HG03135 (cell line): Measurements from ENCODE around the gene CLCF1.
A peak's percentile ranks its signal among the peaks of the same experiment; 100 is the strongest.

Source experiments
- ATAC-seq: cut with Tn5 transposase; IDR thresholded peaks from one replicate; pipeline ENCODE4 v1.9.1; 2021; ENCODE audit warnings: mild to moderate bottlenecking, moderate library complexity; ENCODE audit not compliant: unreplicated experiment

Gene CLCF1

GRCh38 chr11:67372993-67373647, at the start of gene CLCF1:
CLCF1 (minus strand) TSS chr11:67373598; CDS start chr11:67373539, 59 bp downstream.
- no peak for ATAC-seq

- no peak for ATAC-seq
Observed at GRCh38 chr11:67422891-67423290, 49.5 kb upstream of the CLCF1 start.

- ATAC-seq, result no peak
Observed at GRCh38 chr11:67421430-67422031, 48.1 kb upstream of the CLCF1 start.

DNA sequence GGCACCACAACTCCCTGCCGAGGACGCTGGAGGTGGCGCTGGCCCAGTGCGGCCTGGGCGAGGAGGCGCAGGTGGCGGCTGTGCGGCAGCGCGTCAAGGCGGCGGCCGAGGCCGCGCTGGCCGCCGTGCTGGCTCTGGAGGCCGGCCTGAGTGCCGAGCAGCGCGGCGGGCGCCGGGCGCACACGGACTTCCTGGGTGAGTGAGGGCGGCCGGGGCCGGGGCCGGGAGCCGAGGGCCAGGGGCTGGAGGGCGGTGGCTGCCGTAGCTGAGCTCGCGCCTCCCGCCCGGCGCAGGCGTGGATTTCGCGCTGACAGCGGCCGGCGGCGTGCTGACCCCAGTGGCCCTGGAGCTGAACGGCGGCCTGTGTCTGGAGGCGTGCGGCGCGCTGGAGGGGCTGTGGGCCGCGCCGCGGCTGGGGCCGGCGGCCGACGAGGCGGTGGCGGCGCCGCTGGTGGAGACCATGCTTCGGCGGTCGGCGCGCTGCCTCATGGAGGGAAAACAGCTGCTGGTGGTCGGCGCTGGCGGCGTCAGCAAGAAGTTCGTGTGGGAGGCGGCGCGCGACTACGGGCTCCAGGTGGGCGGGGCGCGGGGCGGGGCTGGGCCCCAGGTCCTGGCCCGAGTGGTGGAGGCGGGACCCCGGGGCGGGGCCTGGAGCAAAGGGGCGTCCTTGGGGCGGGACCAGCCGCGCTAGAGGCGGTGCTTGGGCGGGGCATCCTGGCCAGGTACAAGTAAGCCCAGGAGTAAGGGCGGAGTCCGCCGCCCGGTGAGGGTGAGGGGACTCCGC, 47.4 kb upstream of the CLCF1 start:
- ATAC-seq, result peak; percentile 71

GRCh38 chr11:67420147-67420645, 46.8 kb upstream of the CLCF1 start:
- ATAC-seq, result no peak

DNA sequence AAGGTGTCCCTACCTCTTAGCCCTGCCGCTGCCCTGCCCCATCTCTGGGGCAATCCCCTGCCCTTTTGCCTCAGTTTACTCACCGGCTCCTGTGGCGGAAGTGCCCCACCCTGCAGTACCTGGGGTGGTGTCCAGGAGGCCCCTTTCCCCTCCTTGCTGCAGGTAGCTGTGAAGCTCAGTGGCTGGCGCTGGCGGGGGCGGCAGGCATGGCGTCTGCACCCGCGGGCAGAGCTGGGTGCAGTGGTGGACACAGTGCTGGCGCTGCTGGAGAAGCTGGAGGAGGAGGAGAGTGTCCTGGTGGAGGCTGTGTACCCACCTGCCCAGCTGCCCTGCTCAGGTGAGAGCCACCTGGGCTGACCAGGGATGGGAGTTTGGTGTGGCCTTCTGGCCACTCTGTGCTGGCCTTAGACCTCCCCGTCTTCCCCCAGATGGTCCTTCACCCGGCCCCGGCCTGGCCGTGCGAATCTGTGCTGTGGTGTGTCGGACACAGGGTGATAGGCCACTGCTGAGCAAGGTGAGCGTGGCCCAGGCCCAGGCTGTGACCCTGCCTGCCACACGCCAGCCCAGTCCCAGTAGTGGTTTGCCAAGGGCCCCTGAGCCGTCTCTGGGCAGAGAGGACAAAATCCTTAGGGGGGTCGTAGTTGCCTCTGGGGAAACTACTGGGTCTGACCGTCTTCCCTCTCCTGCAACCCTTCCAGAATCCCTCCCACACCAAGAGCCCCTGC, 46.1 kb upstream of the CLCF1 start:
- no peak for ATAC-seq

GRCh38 chr11:67418476-67419281, 45.3 kb upstream of the CLCF1 start:
- no peak for ATAC-seq

GRCh38 chr11:67417425-67417824, 44.0 kb upstream of the CLCF1 start:
- no peak for ATAC-seq

GRCh38 chr11:67416416-67417335, 43.3 kb upstream of the CLCF1 start:
- ATAC-seq, result no peak

GRCh38 chr11:67415501-67416304, 42.3 kb upstream of the CLCF1 start, which contains the start of gene CARNS1:
CARNS1 (plus strand) TSS chr11:67415678; CDS start chr11:67416200, 522 bp downstream.
- no peak for ATAC-seq

- no peak for ATAC-seq
Observed at GRCh38 chr11:67413266-67413849, 40.0 kb upstream of the CLCF1 start.

GRCh38 chr11:67412495-67413179, 39.2 kb upstream of the CLCF1 start:
- ATAC-seq, result no peak

DNA sequence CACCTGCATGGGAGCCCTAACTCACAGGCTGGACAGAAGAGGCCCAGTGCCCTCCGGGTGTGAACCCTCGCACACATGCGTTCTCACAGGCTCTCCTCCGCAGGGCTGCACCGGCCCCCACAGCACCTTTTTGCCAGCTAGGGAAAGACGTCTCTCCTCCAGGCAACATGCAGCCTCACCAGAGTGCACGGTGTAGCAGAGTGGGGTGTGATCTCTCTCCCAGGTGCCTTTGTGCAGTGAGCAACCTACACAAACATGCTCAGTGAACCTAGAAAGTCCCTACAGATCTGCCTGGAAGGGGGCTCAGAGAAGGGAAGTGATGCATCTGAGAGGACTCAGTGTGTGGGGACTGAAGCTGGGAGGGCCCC, 38.4 kb upstream of the CLCF1 start:
- ATAC-seq, result no peak

GRCh38 chr11:67410984-67411784, 37.8 kb upstream of the CLCF1 start:
- ATAC-seq, result no peak

DNA sequence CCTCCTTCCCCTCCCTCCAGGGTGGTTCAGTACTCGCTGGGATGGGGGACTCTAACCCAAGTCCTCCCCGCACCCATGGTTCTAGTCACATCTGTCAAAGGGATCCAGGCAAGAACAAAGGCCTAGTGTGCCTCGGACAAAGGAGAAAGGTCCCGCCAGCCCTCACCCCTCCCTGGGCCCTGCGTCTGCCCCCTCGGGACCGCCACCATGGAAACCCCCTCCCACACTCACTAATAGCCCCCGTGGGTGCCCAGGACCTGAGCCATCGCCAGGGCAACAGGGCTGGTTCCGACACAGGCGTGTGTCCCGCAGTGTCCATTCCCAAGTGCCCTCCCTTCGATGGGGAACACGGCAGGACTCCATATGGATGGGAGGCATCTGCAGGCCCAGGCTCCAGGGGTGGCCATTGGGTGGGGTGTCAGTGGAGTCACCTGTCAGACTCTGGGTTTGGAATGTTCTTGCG, 37.0 kb upstream of the CLCF1 start:
- ATAC-seq, result no peak

DNA sequence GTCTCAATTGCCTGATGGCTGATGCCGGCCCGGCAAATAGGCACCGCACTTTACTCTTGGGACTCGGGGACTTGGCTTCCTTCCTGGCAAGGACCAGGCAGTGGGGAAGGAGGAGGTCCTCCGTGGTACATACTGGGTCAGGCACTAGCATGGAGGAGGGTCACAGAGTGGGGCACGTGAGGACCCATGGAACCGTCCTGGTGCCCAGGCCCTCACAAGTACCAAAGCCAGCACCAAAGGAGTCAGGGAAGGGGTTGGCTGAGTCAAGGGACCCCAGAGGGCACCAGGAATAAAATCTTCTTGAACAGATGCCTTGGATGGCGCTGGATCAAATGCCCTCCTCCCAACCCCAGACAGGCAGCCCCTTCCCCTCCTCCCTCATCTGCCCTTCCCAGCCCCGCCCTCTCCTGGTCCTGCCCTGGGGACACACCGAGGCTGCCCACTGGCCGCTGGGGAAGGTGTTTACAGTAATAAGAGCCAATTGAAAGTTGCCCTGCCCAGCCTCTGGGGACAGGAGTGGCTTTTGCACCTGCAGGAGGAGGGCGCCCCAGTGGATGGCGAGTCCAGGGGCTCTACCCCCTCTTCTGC, 36.5 kb upstream of the CLCF1 start:
- ATAC-seq, result no peak
